Measurements from ENCODE around the gene TUT1.

The TUT1 gene

GRCh38 chr11:62542111-62542745, 49.1 kb downstream of the TUT1 start:
- no peak overlapping the region for H3K4me3 ChIP-seq (ENCODE audit: low read length)

GRCh38 chr11:62540804-62541701, 50.3 kb downstream of the TUT1 start:
- Histone ChIP-seq H3K4me3 (ENCODE audit: low read length) (no peak overlapping the region), H3K9ac (ENCODE audit: low read length) (no peak overlapping the region), H3K36me3 (ENCODE audit: control insufficient read depth, low read depth, low read length) (no peaks in the 10 kb centered on the region), H3K27me3 (ENCODE audit: control insufficient read depth, insufficient read depth, low read length) (peaks cover 37% of the 10 kb centered on the region), H3K27ac (ENCODE audit: low read length) (no peak overlapping the region), H3K9me3 (ENCODE audit: control insufficient read depth, low read depth, low read length) (no peaks in the 10 kb centered on the region), H3K4me1 (ENCODE audit: control insufficient read depth, low read depth, low read length) (peaks cover 13% of the 10 kb centered on the region)

More at GRCh38 chr11:62542111-62542745, 49.1 kb downstream of the TUT1 start:
- Histone ChIP-seq H3K36me3 (ENCODE audit: control insufficient read depth, low read depth, low read length) (no peaks in the 10 kb centered on the region), H3K27me3 (ENCODE audit: control insufficient read depth, insufficient read depth, low read length) (peaks cover 49% of the 10 kb centered on the region), H3K27ac (ENCODE audit: low read length) (no peak overlapping the region), H3K9me3 (ENCODE audit: control insufficient read depth, low read depth, low read length) (no peaks in the 10 kb centered on the region), H3K9ac (ENCODE audit: low read length) (no peak overlapping the region), H3K4me1 (ENCODE audit: control insufficient read depth, low read depth, low read length) (peaks cover 10% of the 10 kb centered on the region)

DNA sequence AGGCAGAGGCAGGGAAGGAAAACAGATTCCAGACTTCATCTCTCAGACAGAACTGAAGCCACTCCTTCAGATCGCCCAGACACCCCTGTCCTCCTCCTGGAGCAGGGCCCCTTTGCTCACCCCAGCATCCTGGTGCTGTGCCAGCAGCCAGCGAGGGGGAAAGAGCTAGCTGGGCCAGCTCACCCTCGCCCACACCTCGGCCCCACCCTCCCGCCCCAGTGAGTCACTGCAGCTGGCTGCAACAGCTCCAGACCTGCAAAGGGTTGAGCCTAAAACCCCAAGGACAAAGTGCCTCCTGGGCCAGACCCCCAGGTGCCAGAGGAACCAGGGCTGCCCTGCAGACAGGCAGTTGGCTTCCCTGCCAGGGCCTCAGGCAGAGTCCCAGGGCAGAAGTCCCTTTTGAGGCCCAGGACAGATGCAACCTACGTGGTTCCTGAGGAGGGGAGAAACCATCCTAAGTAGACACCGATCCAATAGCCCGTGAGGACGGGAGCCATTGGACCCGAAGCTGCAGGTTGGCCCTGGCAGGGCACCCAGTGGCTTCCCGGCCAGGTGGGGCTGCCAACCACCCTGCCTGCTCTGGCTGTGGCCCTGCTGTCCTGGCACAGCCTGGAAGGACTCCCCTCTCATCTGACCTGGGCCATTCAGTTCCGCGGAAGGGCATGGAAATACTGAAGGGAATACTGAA, 51.9 kb downstream of the TUT1 start:
- no peaks in the 10 kb centered on the region for H3K9me3 ChIP-seq (ENCODE audit: control insufficient read depth, low read depth, low read length)
- peaks cover 6% of the 10 kb centered on the region for H3K4me1 ChIP-seq (ENCODE audit: control insufficient read depth, low read depth, low read length)
- peaks cover 20% of the 10 kb centered on the region for H3K27me3 ChIP-seq (ENCODE audit: control insufficient read depth, insufficient read depth, low read length)
- no peak overlapping the region for H3K9ac ChIP-seq (ENCODE audit: low read length)
- no peak overlapping the region for H3K27ac ChIP-seq (ENCODE audit: low read length)
- no peaks in the 10 kb centered on the region for H3K36me3 ChIP-seq (ENCODE audit: control insufficient read depth, low read depth, low read length)
- no peak overlapping the region for H3K4me3 ChIP-seq (ENCODE audit: low read length)

- Histone ChIP-seq H3K9ac (ENCODE audit: low read length) (no peak overlapping the region), H3K36me3 (ENCODE audit: control insufficient read depth, low read depth, low read length) (no peaks in the 10 kb centered on the region), H3K27ac (ENCODE audit: low read length) (no peak overlapping the region), H3K4me1 (ENCODE audit: control insufficient read depth, low read depth, low read length) (peaks cover 6% of the 10 kb centered on the region), H3K4me3 (ENCODE audit: low read length) (no peak overlapping the region), H3K27me3 (ENCODE audit: control insufficient read depth, insufficient read depth, low read length) (peaks cover 13% of the 10 kb centered on the region), H3K9me3 (ENCODE audit: control insufficient read depth, low read depth, low read length) (no peaks in the 10 kb centered on the region)
Measured at GRCh38 chr11:62538470-62539237, 52.7 kb downstream of the TUT1 start.

DNA sequence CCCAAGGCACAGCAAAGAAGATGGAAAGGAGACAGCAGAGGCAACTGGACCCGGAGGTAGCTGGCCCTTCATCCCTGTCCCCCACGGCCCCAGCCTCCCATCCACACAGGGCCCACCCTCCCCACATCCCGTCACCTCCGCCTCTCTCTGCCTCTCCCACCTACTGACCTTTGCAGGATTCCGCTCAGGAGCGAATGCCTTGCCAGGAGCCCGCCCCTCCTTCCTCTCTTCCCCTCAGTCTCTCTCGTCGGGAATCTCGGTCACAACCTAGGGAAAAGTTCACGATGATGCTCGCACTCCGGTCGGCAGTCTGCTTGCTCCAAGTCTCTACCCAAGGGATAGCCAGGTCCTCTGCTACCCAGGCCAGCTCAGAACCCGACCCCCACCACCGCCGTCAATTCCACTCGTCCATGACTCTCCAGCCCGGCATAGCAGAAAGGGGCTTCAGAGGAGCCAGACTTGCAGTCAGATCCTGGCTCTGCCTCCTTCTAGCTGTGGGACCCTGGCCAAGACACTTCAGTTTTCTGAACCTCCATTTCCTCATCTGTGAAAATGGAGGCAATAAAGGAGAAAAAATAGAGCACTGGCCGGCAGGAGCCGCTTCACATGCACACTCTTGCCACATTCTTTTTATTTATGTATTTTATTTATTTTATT, 54.9 kb downstream of the TUT1 start:
- H3K9ac ChIP-seq (ENCODE audit: low read length): no peak overlapping the region
- H3K27me3 ChIP-seq (ENCODE audit: control insufficient read depth, insufficient read depth, low read length): no peaks in the 10 kb centered on the region
- H3K4me3 ChIP-seq (ENCODE audit: low read length): no peak overlapping the region
- H3K4me1 ChIP-seq (ENCODE audit: control insufficient read depth, low read depth, low read length): peaks cover 3% of the 10 kb centered on the region
- no peaks in the 10 kb centered on the region for H3K9me3 ChIP-seq (ENCODE audit: control insufficient read depth, low read depth, low read length)
- H3K36me3 ChIP-seq (ENCODE audit: control insufficient read depth, low read depth, low read length): no peaks in the 10 kb centered on the region
- H3K27ac ChIP-seq (ENCODE audit: low read length): no peak overlapping the region

DNA sequence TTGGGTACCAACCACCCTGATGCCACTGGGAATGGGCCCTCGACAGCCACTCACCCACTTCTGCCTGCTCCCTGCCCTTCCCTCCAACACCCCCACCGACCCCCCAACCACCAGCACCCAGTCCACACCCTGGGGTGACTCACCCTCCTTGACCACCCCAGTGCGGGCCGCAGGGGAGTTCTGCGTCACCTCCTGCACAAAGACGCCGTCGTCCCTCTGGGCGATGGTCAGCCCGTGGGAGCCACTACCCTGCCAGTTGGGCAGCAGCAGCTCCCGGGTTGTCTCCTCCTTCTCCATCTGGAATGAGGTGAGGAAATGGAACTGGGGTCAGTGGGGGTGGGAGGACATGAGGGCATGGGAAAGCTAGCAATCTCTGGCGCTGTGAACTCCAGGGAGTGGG, 55.5 kb downstream of the TUT1 start:
- Histone ChIP-seq H3K4me1 (ENCODE audit: control insufficient read depth, low read depth, low read length) (peaks cover 3% of the 10 kb centered on the region), H3K27ac (ENCODE audit: low read length) (no peak overlapping the region), H3K36me3 (ENCODE audit: control insufficient read depth, low read depth, low read length) (no peaks in the 10 kb centered on the region), H3K4me3 (ENCODE audit: low read length) (no peak overlapping the region), H3K9me3 (ENCODE audit: control insufficient read depth, low read depth, low read length) (no peaks in the 10 kb centered on the region), H3K27me3 (ENCODE audit: control insufficient read depth, insufficient read depth, low read length) (no peaks in the 10 kb centered on the region), H3K9ac (ENCODE audit: low read length) (no peak overlapping the region)

DNA sequence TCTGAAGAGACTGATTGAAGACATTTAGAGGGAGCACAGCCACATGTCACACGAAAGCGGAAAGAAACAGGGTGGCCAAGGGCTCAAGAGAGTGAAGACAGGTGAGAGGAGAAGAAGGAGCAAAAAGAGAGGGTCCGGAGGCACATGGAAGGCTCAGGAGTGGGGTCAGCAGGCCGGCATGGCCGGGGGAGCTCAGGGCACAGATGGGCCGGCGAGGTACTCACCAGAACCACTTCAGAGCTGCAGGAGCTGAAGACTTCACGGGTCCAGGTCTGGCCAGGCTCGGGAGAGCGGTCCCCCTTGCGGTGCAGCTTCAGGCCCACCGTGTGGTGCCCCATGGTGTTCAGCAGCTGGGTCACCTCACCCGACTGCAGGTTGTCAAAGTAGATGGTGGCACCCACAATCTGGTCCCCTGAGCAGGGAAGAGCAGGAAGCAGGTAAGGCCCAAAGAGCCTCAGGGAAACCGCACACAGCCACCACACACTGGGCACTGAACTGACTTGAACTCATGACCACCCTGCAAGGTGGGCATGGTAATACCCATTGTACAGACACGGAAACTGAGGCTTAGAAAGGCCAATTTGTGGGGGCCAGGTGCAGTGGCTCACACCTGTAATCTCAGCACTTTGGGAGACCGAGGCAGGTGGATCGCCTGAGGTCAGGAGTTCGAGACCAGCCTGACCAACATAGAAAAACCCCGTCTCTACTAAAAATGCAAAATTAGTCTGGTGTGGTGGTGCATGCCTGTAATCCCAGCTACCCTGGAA, 56.4 kb downstream of the TUT1 start:
- H3K27ac ChIP-seq (ENCODE audit: low read length): no peak overlapping the region
- peaks cover 3% of the 10 kb centered on the region for H3K4me1 ChIP-seq (ENCODE audit: control insufficient read depth, low read depth, low read length)
- no peaks in the 10 kb centered on the region for H3K9me3 ChIP-seq (ENCODE audit: control insufficient read depth, low read depth, low read length)
- no peak overlapping the region for H3K4me3 ChIP-seq (ENCODE audit: low read length)
- no peaks in the 10 kb centered on the region for H3K27me3 ChIP-seq (ENCODE audit: control insufficient read depth, insufficient read depth, low read length)
- no peaks in the 10 kb centered on the region for H3K36me3 ChIP-seq (ENCODE audit: control insufficient read depth, low read depth, low read length)
- H3K9ac ChIP-seq (ENCODE audit: low read length): no peak overlapping the region

DNA sequence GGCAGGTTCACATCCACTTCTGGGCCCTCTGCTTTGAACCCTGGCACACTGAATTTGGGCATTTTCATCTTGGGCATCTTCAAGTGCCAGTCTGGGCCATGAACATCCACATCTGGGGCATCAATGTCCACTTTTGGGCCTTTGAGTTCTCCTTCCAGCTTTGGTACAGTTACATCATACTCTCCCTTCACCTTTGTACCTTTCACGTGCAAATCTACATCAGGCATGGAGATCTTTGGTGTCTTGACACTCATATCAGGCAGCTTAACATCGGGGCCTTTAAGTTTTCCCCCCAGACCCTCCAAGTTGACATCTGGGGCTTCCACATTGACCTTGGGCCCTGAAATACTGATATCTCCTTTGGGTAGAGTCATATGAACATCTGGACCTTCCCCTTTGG, 59.2 kb downstream of the TUT1 start:
- Histone ChIP-seq H3K4me3 (ENCODE audit: low read length) (no peak overlapping the region), H3K9me3 (ENCODE audit: control insufficient read depth, low read depth, low read length) (no peaks in the 10 kb centered on the region), H3K4me1 (ENCODE audit: control insufficient read depth, low read depth, low read length) (peaks cover 3% of the 10 kb centered on the region), H3K27ac (ENCODE audit: low read length) (no peak overlapping the region), H3K36me3 (ENCODE audit: control insufficient read depth, low read depth, low read length) (no peaks in the 10 kb centered on the region), H3K9ac (ENCODE audit: low read length) (no peak overlapping the region), H3K27me3 (ENCODE audit: control insufficient read depth, insufficient read depth, low read length) (no peaks in the 10 kb centered on the region)

All from iPS-18a (cell line).